CD1c-positive myeloid dendritic cell (primary cell): ENCODE measurements around the gene SH3PXD2B.

ENCODE experiments used
- DNase-seq: peaks from one replicate; pipeline ENCODE4 v3.0.0-alpha.2; 2016; ENCODE audit errors: extremely low spot score

SH3PXD2B gene

GRCh38 chr5:172436879-172437369 is 17.4 kb downstream of the SH3PXD2B start:
- DNase-seq, result no peak

- DNase-seq, result no peak
Measured at GRCh38 chr5:172436078-172436878, 18.0 kb downstream of the SH3PXD2B start.

GRCh38 chr5:172435362-172436077 is 18.8 kb downstream of the SH3PXD2B start:
- no peak for DNase-seq

- no peak for DNase-seq
Measured at GRCh38 chr5:172434251-172434650, 20.1 kb downstream of the SH3PXD2B start.

- DNase-seq, result no peak
Measured at GRCh38 chr5:172433513-172433912, 20.8 kb downstream of the SH3PXD2B start.

GRCh38 chr5:172433071-172433470 is 21.3 kb downstream of the SH3PXD2B start:
- no peak for DNase-seq

GRCh38 chr5:172430354-172430753 is 24.0 kb downstream of the SH3PXD2B start:
- no peak for DNase-seq

GRCh38 chr5:172429201-172429940 is 25.0 kb downstream of the SH3PXD2B start:
- DNase-seq, result peak; percentile 86

- peak; percentile 9 for DNase-seq
Measured at GRCh38 chr5:172428224-172429166, 25.8 kb downstream of the SH3PXD2B start.

GRCh38 chr5:172427202-172427601 is 27.1 kb downstream of the SH3PXD2B start:
- no peak for DNase-seq

GRCh38 chr5:172426086-172426485 is 28.2 kb downstream of the SH3PXD2B start:
- DNase-seq, result no peak

GRCh38 chr5:172425402-172425801 is 28.9 kb downstream of the SH3PXD2B start:
- DNase-seq, result no peak

GRCh38 chr5:172424808-172425207 is 29.5 kb downstream of the SH3PXD2B start:
- DNase-seq, result no peak

GRCh38 chr5:172424111-172424490 is 30.2 kb downstream of the SH3PXD2B start:
- no peak for DNase-seq

GRCh38 chr5:172423379-172424110 is 30.8 kb downstream of the SH3PXD2B start:
- no peak for DNase-seq

GRCh38 chr5:172422255-172422654 is 32.1 kb downstream of the SH3PXD2B start:
- DNase-seq, result no peak

GRCh38 chr5:172421020-172421419 is 33.3 kb downstream of the SH3PXD2B start:
- peak; percentile 44 for DNase-seq

GRCh38 chr5:172420235-172420939 is 33.9 kb downstream of the SH3PXD2B start:
- DNase-seq, result peak; percentile 65

GRCh38 chr5:172418862-172419814 is 35.2 kb downstream of the SH3PXD2B start:
- no peak for DNase-seq
